Heart left ventricle (tissue), 16 donors: ENCODE results near the gene ASTL. TPM values are rescaled to one million over a fixed set of nuclear protein-coding genes. Genes with fewer than 3 reads are reported as not detected.

Experiments
- ATAC-seq, 4 donors: fragments of 200-7000 bp; cut with Tn5 transposase; one replicate each; pipeline ENCODE4 v1.9.1; 2020 to 2022; ENCODE audit warnings: moderate library complexity in 4 of 4, mild to moderate bottlenecking in 3 of 4, moderate number of reproducible peaks in 1 of 4
- DNase-seq, 5 donors: peaks; one replicate each; pipeline ENCODE4 v3.0.0-alpha.2; 2020
- H3K27ac ChIP-seq, 12 donors: fragments of 200-600 bp; sonication (generic) in 4 of 12; one replicate each; pipeline versions ENCODE4 v1.5.0 to v1.8.0; 2016 to 2022; ENCODE audit warnings: mild to moderate bottlenecking in 2 of 12
- H3K27me3 ChIP-seq, 9 donors: fragments of 200-600 bp; sonication (generic) in 2 of 9; one replicate each; pipeline versions ENCODE4 v1.5.1 to v1.8.0; 2016 to 2022; ENCODE audit warnings: mild to moderate bottlenecking in 3 of 9
- H3K36me3 ChIP-seq, 9 donors: fragments of 200-600 bp; sonication (generic) in 2 of 9; one replicate each; pipeline versions ENCODE4 v1.5.0 to v1.8.0; 2018 to 2022; ENCODE audit warnings: mild to moderate bottlenecking in 2 of 9
- H3K4me1 ChIP-seq, 12 donors: fragments of 200-600 bp; sonication (generic) in 4 of 12; one replicate each; pipeline versions ENCODE4 v1.5.0 to v1.8.0; 2016 to 2022; ENCODE audit warnings: mild to moderate bottlenecking in 3 of 12
- H3K4me3 ChIP-seq, 12 donors: fragments of 200-600 bp; sonication (generic) in 4 of 12; one replicate each; pipeline versions ENCODE4 v1.5.0 to v1.8.0; 2017 to 2022; ENCODE audit warnings: mild to moderate bottlenecking in 9 of 12, moderate library complexity in 4 of 12
- H3K9me3 ChIP-seq, 12 donors: fragments of 200-600 bp; sonication (generic) in 4 of 12; one replicate each; pipeline versions ENCODE4 v1.5.0 to v1.8.0; 2016 to 2022; ENCODE audit warnings: mild to moderate bottlenecking in 1 of 12
- CTCF ChIP-seq, 12 donors: fragments of 200-600 bp; sonication (generic) in 4 of 12; IDR thresholded peaks; one replicate each; pipeline versions ENCODE4 v1.5.0 to v1.8.0; 2018 to 2022; ENCODE audit warnings: antibody characterized with exemption in 12 of 12, mild to moderate bottlenecking in 5 of 12
- POLR2A ChIP-seq, 2 donors: fragments of 450-650 bp; IDR thresholded peaks; one replicate each; pipeline ENCODE4 v1.6.1; 2017; ENCODE audit warnings: antibody characterized with exemption in 2 of 2, mild to moderate bottlenecking in 2 of 2, moderate library complexity in 2 of 2
- WGBS, 4 donors: extraction: QIAGEN DNeasy Blood & Tissue Kit in 2 of 4; methylation state at CpG; one replicate each; pipeline versions ENCODE4 v1.1.5 to v1.1.7; 2013 to 2018; 5-methylcytosine and 5-hydroxymethylcytosine counted together
- intact Hi-C, 10 donors: fragments of 100-400 bp; cut with DNase I; formaldehyde crosslinking; loops; one replicate each; pipeline versions ENCODE4 v1.11.1 to v1.14.2; 2022
- polyA plus RNA-seq, 2 donors: library from polyadenylated mRNA; stranded (reverse); fragments of 200-250 nt; gene quantifications; one replicate each; pipeline ENCODE4 v1.2.3, GENCODE V29; 2013
- total RNA-seq, 9 donors: library from RNA; depleted of rRNA in 2 of 9; stranded (reverse); fragments of >200 nt in 2 of 9; fragmentation: NEBNext Ultra II Directional in 3 of 9; extraction: Animal tissue kit (Norgen Biotek cat#: 25700) in 3 of 9; gene quantifications; one replicate each; pipeline versions ENCODE4 v1.1.0 to v1.2.4, GENCODE V29; 2016 to 2023
- donor health status: ischemic (EF 13 %, LVEDD 7.1; RV severe dilation, severe dysfunction).
- donor health status: healthy with polysubstance abuse.
- donor health status: DM: no; HTN: yes; CAD: no.
- donor health status: DM: no; HTN: no; CAD: no.
- donor health status: ischemic (EF 25% LVEDD 6.9; RV normal size, moderate dysfunction).
- donor health status: ischemic (EF 25% LVEDD 5.7; RV mildly dilated, moderate dysfunction).
- donor health status: healthy.
- donor health status: DM: yes; HTN: yes; CAD: no.
- donor health status: ischemic (EF 35%, LVEDD 5.7; RV mildly dilated, moderate dysfunction).
- donor health status: nonischemic (EF 11% LVEDD 7.7; RV severe dilation, severe dysfunction).
- donor health status: DM: yes; HTN: yes; CAD: no.
- donor health status: PGD.
- donor health status: ischemic (EF 29% LVEDD 5.4; RV normal size, mild dysfunction).
- donor health status: nonischemic (EF 23%, LVEDD 6.1; RV moderate dilation, normal function).

ASTL gene
- total and polyA plus RNA-seq, 11 donors, result 0.14 TPM; not detected in 10

GRCh38 chr2:96153291-96153713 is 15.0 kb upstream of the ASTL start:
- Histone ChIP-seq H3K4me1 (peaks cover 0 to 17% (median 0%) of the 10 kb centered on the region in 12 donors), H3K4me3 (no peak overlapping the region), H3K9me3 (no peaks in the 10 kb centered on the region), H3K27ac (no peak overlapping the region), H3K27me3 (no peaks in the 10 kb centered on the region), H3K36me3 (no peaks in the 10 kb centered on the region)
- ATAC-seq, result no peak
- intact Hi-C loops, result no loop called here
- WGBS, 4 donors, result 90 to 100% (median 92%) methylated on average over 7 of the region's 7 CpGs
- no peak for TF ChIP-seq POLR2A (IDR thresholded peaks at IDR 0.05)
- no peak for TF ChIP-seq CTCF (IDR thresholded peaks at IDR 0.05)
- DNase-seq, result peak in 2 of 5 donors; percentile 5 to 29

GRCh38 chr2:96152304-96153161 is 14.2 kb upstream of the ASTL start:
- Histone ChIP-seq H3K27ac (no peak overlapping the region), H3K36me3 (no peaks in the 10 kb centered on the region), H3K4me1 (peaks cover 0 to 17% (median 2%) of the 10 kb centered on the region in 12 donors), H3K4me3 (no peak overlapping the region), H3K27me3 (no peaks in the 10 kb centered on the region), H3K9me3 (no peaks in the 10 kb centered on the region)
- TF ChIP-seq CTCF (IDR thresholded peaks at IDR 0.05) (no peak), POLR2A (IDR thresholded peaks at IDR 0.05) (no peak)
- ATAC-seq (no peak), DNase-seq (peak in 3 of 5 donors; percentile 3 to 45 (median 13))
- intact Hi-C loops, result no loop called here
- 74 to 81% (median 78%) methylated on average over 13 of the region's 13 CpGs for WGBS, 4 donors

- 92 to 95% (median 94%) methylated on average over 9 of the region's 9 CpGs for WGBS, 4 donors
- peaks cover 0 to 22% (median 5%) of the 10 kb centered on the region in 12 donors for H3K4me1 ChIP-seq
- no peak for ATAC-seq
Measured at GRCh38 chr2:96151595-96152303, 13.4 kb upstream of the ASTL start.

More at GRCh38 chr2:96151595-96152303, 13.4 kb upstream of the ASTL start:
- H3K27ac ChIP-seq, result no peak overlapping the region
- intact Hi-C loops, result no loop called here
- DNase-seq, result peak in 1 of 5 donors; percentile 2
- no peaks in the 10 kb centered on the region for H3K9me3 ChIP-seq
- no peak for TF ChIP-seq CTCF (IDR thresholded peaks at IDR 0.05)
- no peak for TF ChIP-seq POLR2A (IDR thresholded peaks at IDR 0.05)
- no peak overlapping the region for H3K4me3 ChIP-seq
- H3K36me3 ChIP-seq, result no peaks in the 10 kb centered on the region
- H3K27me3 ChIP-seq, result no peaks in the 10 kb centered on the region
